B cell (primary cell): ENCODE results near the gene ALG8. TPM values are rescaled to one million over a fixed set of nuclear protein-coding genes. Genes with fewer than 3 reads are reported as not detected.

Source experiments
- ATAC-seq: fragments of 200-7000 bp; cut with Tn5 transposase; one replicate; pipeline ENCODE4 v1.10.0; 2021; ENCODE audit warnings: low read depth, mild to moderate bottlenecking, moderate number of reproducible peaks, moderate library complexity
- CTCF ChIA-PET: fragments of 350-600 bp; sonication (Branson Sonifier 250); formaldehyde crosslinking; loops from one replicate; lab custom pipeline; 2021; ENCODE audit warnings: antibody characterized with exemption, inconsistent platforms; lab: Charles Lee
- POLR2A ChIA-PET: fragments of 350-600 bp; sonication (Branson Sonifier 250); formaldehyde crosslinking; loops from one replicate; lab custom pipeline; 2021; ENCODE audit warnings: antibody characterized with exemption; lab: Charles Lee
- DNase-seq: peaks from one replicate; pipeline ENCODE4 v3.0.0; 2013
- H2AFZ ChIP-seq: 2 replicates; pipeline ENCODE4 v1.6.1; 2012; ENCODE audit warnings: mild to moderate bottlenecking, low read depth, low read length; ENCODE audit not compliant: insufficient read depth, poor library complexity, severe bottlenecking
- H3K27ac ChIP-seq, 2 donors: 1 replicate in 1 of 2; 2 replicates in 1 of 2; pipeline ENCODE4 v1.5.1; 2012 to 2013; ENCODE audit warnings: low read length in 2 of 2, mild to moderate bottlenecking in 2 of 2, moderate library complexity in 1 of 2
- H3K27me3 ChIP-seq, 4 experiments: fragments of 200-600 bp in 1 of 4; sonication (generic) in 1 of 4; replicated peaks in 1 of 4; 1 replicate in 2 of 4; 2 replicates in 2 of 4; pipeline versions ENCODE4 v1.6.1 to v1.7.0; 2013 to 2016; ENCODE audit warnings: low read length in 3 of 4, mild to moderate bottlenecking in 2 of 4, mixed read lengths in 1 of 4, moderate library complexity in 1 of 4; ENCODE audit not compliant: insufficient read depth in 4 of 4, control insufficient read depth in 3 of 4; ENCODE audit errors: control extremely low read depth in 1 of 4
- H3K36me3 ChIP-seq, 2 experiments: replicated peaks in 1 of 2; 1 replicate in 1 of 2; 2 replicates in 1 of 2; pipeline versions ENCODE4 v1.6.1 to v1.7.1; 2013; ENCODE audit warnings: low read length in 1 of 2; ENCODE audit not compliant: insufficient read depth in 2 of 2, control insufficient read depth in 1 of 2; ENCODE audit errors: control extremely low read depth in 1 of 2, extremely low read depth in 1 of 2
- H3K4me1 ChIP-seq, 2 donors: fragments of 200-600 bp in 1 of 2; sonication (generic) in 1 of 2; 1 replicate in 1 of 2; 2 replicates in 1 of 2; pipeline versions ENCODE4 v1.5.1 to v1.6.1; 2013 to 2017; ENCODE audit warnings: low read length in 2 of 2; ENCODE audit not compliant: control insufficient read depth in 2 of 2, insufficient read depth in 2 of 2
- H3K4me2 ChIP-seq: replicated peaks from 2 replicates; pipeline ENCODE3; 2012; ENCODE audit warnings: mild to moderate bottlenecking, low read depth, low read length; ENCODE audit not compliant: poor library complexity, severe bottlenecking
- H3K4me3 ChIP-seq, 5 experiments: fragments of 200-600 bp in 1 of 5; sonication (generic) in 1 of 5; 1 replicate in 3 of 5; 2 replicates in 2 of 5; pipeline versions ENCODE4 v1.5.1 to v1.7.0; 2011 to 2016; ENCODE audit warnings: low read length in 4 of 5, mild to moderate bottlenecking in 4 of 5, low read depth in 2 of 5, control low read depth in 1 of 5, moderate library complexity in 1 of 5; ENCODE audit not compliant: insufficient read depth in 1 of 5; ENCODE audit errors: control extremely low read depth in 1 of 5, extremely low read depth in 1 of 5
- H3K79me2 ChIP-seq: fragments of 200-600 bp; sonication (generic); one replicate; pipeline ENCODE4 v1.6.0; 2016; ENCODE audit warnings: low read length; ENCODE audit not compliant: control insufficient read depth, insufficient read depth
- H3K9ac ChIP-seq: fragments of 200-600 bp; sonication (generic); 2 replicates; pipeline ENCODE4 v1.6.1; 2017; ENCODE audit warnings: mild to moderate bottlenecking, low read length, moderate library complexity
- H3K9me3 ChIP-seq, 3 donors: one replicate each; pipeline versions ENCODE4 v1.6.1 to v1.7.1; 2013; ENCODE audit warnings: low read length in 2 of 3; ENCODE audit not compliant: control insufficient read depth in 2 of 3, insufficient read depth in 1 of 3; ENCODE audit errors: control extremely low read depth in 1 of 3
- H4K20me1 ChIP-seq: 2 replicates; pipeline ENCODE4 v1.6.0; 2012; ENCODE audit warnings: mild to moderate bottlenecking, low read length; ENCODE audit not compliant: insufficient read depth, control insufficient read depth, poor library complexity, severe bottlenecking
- H3K27ac Mint-ChIP-seq: one replicate; pipeline ENCODE4 v1.8.0; 2021; ENCODE audit warnings: mixed read lengths
- H3K27me3 Mint-ChIP-seq: one replicate; pipeline ENCODE4 v1.8.0; 2021; ENCODE audit warnings: mixed read lengths
- H3K4me1 Mint-ChIP-seq: one replicate; pipeline ENCODE4 v1.8.0; 2021; ENCODE audit warnings: mixed read lengths
- H3K4me3 Mint-ChIP-seq: one replicate; pipeline ENCODE4 v1.8.0; 2021; ENCODE audit warnings: mixed read lengths
- H3K9me3 Mint-ChIP-seq: one replicate; pipeline ENCODE4 v1.8.0; 2022; ENCODE audit warnings: mixed read lengths; ENCODE audit not compliant: insufficient read depth
- CTCF ChIP-seq: fragments of 200-600 bp; IDR thresholded peaks from one replicate; pipeline ENCODE4 v1.8.0; 2022; ENCODE audit warnings: antibody characterized with exemption, mild to moderate bottlenecking
- EZH2 ChIP-seq: IDR thresholded peaks from 2 replicates; pipeline ENCODE4 v1.6.1; 2012; ENCODE audit warnings: borderline replicate concordance, low read depth, mild to moderate bottlenecking, moderate library complexity, low read length; ENCODE audit not compliant: insufficient read depth, poor library complexity, severe bottlenecking
- WGBS: methylation state at CpG from one replicate; pipeline ENCODE4 v1.1.5; 2013; ENCODE audit warnings: missing lambda C conversion rate; ENCODE audit not compliant: insufficient coverage; 5-methylcytosine and 5-hydroxymethylcytosine counted together
- intact Hi-C: fragments of 100-400 bp; cut with micrococcal nuclease; formaldehyde crosslinking; loops from one replicate; pipeline ENCODE4 v1.10.0; 2022
- polyA plus RNA-seq: library from polyadenylated mRNA; depleted of rRNA; stranded (reverse); fragments of >200 nt; gene quantifications from 2 replicates; pipeline ENCODE4 v1.2.3, GENCODE V29; 2012
- total RNA-seq, 2 donors: library from RNA; stranded (reverse); fragments of 120-200 nt in 1 of 2; gene quantifications; 1 replicate in 1 of 2; 2 replicates in 1 of 2; pipeline versions ENCODE4 v1.2.3 to v1.2.4, GENCODE V29; 2013 to 2022

ALG8 gene
- total and polyA plus RNA-seq, 2 donors (not counting 1 experiment from before 2014, with no cell fraction given) = 16.7 to 28.5 TPM

GRCh38 chr11:78062671-78063070 is 76.8 kb downstream of the ALG8 start:
- no peak overlapping the region for H3K4me3 Mint-ChIP-seq
- no peaks in the 10 kb centered on the region for H3K27me3 Mint-ChIP-seq
- intact Hi-C loops = no loop called here
- Histone ChIP-seq H3K27me3 (no peaks in the 10 kb centered on the region), H3K4me1 (no peaks in the 10 kb centered on the region), H3K79me2 (no peaks in the 10 kb centered on the region), H3K9ac (no peak overlapping the region), H3K36me3 (peaks cover 3 to 4% of the 10 kb centered on the region in 2 experiments), H3K4me3 (no peak overlapping the region), H3K4me2 (no peak overlapping the region), H3K27ac (no peak overlapping the region), H4K20me1 (no peaks in the 10 kb centered on the region), H2AFZ (no peak overlapping the region), H3K9me3 (no peaks in the 10 kb centered on the region)
- no peak for TF ChIP-seq CTCF
- TF ChIP-seq EZH2 = no peak
- CTCF ChIA-PET = interaction anchor here (2.0 kb wide), 1 partner anchor 17 kb away, joined by 6 read pairs; no protein-coding TSS in a partner anchor
- WGBS = no CpG with 5 or more reads among the region's 2 CpGs
- ATAC-seq (no peak), DNase-seq (no peak)
- no peaks in the 10 kb centered on the region for H3K9me3 Mint-ChIP-seq
- POLR2A ChIA-PET = interaction anchor here (0.7 kb wide), 1 partner anchor 11 kb away, joined by 3 read pairs; no protein-coding TSS in a partner anchor
- H3K27ac Mint-ChIP-seq = no peak overlapping the region
- H3K4me1 Mint-ChIP-seq = no peaks in the 10 kb centered on the region

- TF ChIP-seq EZH2 = no peak
- H3K4me1 ChIP-seq = no peaks in the 10 kb centered on the region
- ATAC-seq (no peak), DNase-seq (no peak)
- no peak overlapping the region for H3K4me3 ChIP-seq
- Mint-ChIP-seq H3K27me3 (no peaks in the 10 kb centered on the region), H3K4me3 (no peak overlapping the region), H3K4me1 (no peaks in the 10 kb centered on the region), H3K27ac (no peak overlapping the region), H3K9me3 (no peaks in the 10 kb centered on the region)
- H4K20me1 ChIP-seq = no peaks in the 10 kb centered on the region
- H3K36me3 ChIP-seq = no peaks in the 10 kb centered on the region
- POLR2A ChIA-PET = interaction anchor here (0.7 kb wide), 1 partner anchor 11 kb away, joined by 3 read pairs; no protein-coding TSS in a partner anchor
- no peak overlapping the region for H3K27ac ChIP-seq
- H3K27me3 ChIP-seq = no peaks in the 10 kb centered on the region
- WGBS = no CpG with 5 or more reads among the region's 4 CpGs
- H3K9me3 ChIP-seq = no peaks in the 10 kb centered on the region
- no peak overlapping the region for H2AFZ ChIP-seq
- no peak overlapping the region for H3K9ac ChIP-seq
- CTCF ChIA-PET = interaction anchor here (2.0 kb wide), 1 partner anchor 17 kb away, joined by 6 read pairs; no protein-coding TSS in a partner anchor
- intact Hi-C loops = no loop called here
- no peaks in the 10 kb centered on the region for H3K79me2 ChIP-seq
- no peak overlapping the region for H3K4me2 ChIP-seq
Observed at GRCh38 chr11:78061921-78062311, 77.5 kb downstream of the ALG8 start.
